Measurements from ENCODE around the gene SCAMP2.
"Not testable (repeated sequence)": the region's sequence is repeated elsewhere in the genome, so short reads cannot be mapped to it uniquely, and the experiment has no call there.

SCAMP2 gene

GRCh38 chr15:74889883-74890664 lies 16.9 kb upstream of the SCAMP2 start, which contains the start of gene MPI:
MPI (plus strand) TSS chr15:74890042; CDS start chr15:74890074, 32 bp downstream.
- peak; percentile 57 for DNase-seq

- DNase-seq = no peak
These were observed 16.3 kb upstream of the SCAMP2 start for GRCh38 chr15:74889390-74889882.

- DNase-seq = no peak
These were observed 15.6 kb upstream of the SCAMP2 start for GRCh38 chr15:74888716-74889115.

GRCh38 chr15:74887537-74888193 lies 14.5 kb upstream of the SCAMP2 start:
- not testable (repeated sequence) for DNase-seq

- DNase-seq = no peak
These were observed 12.3 kb upstream of the SCAMP2 start for GRCh38 chr15:74885461-74885860.

- no peak for DNase-seq
These were observed 11.5 kb upstream of the SCAMP2 start for GRCh38 chr15:74884428-74885223.

GRCh38 chr15:74882528-74882927 lies 9.4 kb upstream of the SCAMP2 start:
- no peak for DNase-seq

GRCh38 chr15:74878273-74878672 lies 5.1 kb upstream of the SCAMP2 start:
- DNase-seq = no peak

GRCh38 chr15:74873756-74874424 lies 725 bp upstream of the SCAMP2 start:
- DNase-seq = no peak

GRCh38 chr15:74872702-74873035 lies 496 bp downstream of the SCAMP2 start:
- DNase-seq = no peak

- DNase-seq = no peak
These were observed 2.5 kb downstream of the SCAMP2 start for GRCh38 chr15:74870436-74871215.

GRCh38 chr15:74869726-74870407 lies 3.3 kb downstream of the SCAMP2 start:
- no peak for DNase-seq

GRCh38 chr15:74869372-74869725 lies 3.8 kb downstream of the SCAMP2 start:
- no peak for DNase-seq

- no peak for DNase-seq
These were observed 5.1 kb downstream of the SCAMP2 start for GRCh38 chr15:74868059-74868458.

GRCh38 chr15:74867466-74868038 lies 5.6 kb downstream of the SCAMP2 start:
- DNase-seq = no peak

- DNase-seq = peak; percentile 46
These were observed 7.1 kb downstream of the SCAMP2 start for GRCh38 chr15:74866090-74866489.

- DNase-seq = no peak
These were observed 7.8 kb downstream of the SCAMP2 start for GRCh38 chr15:74865316-74865715.

GRCh38 chr15:74864296-74864695 lies 8.9 kb downstream of the SCAMP2 start:
- DNase-seq = no peak

GRCh38 chr15:74863239-74864056 lies 9.7 kb downstream of the SCAMP2 start:
- DNase-seq = no peak

- DNase-seq = no peak
These were observed 14.8 kb downstream of the SCAMP2 start for GRCh38 chr15:74858369-74858740.

All from T1000 (cell line).